Large intestine (tissue), 3 donors: ENCODE results near the gene PTPN13. TPM values are rescaled to one million over a fixed set of nuclear protein-coding genes. Genes with fewer than 3 reads are reported as not detected.

ENCODE experiments used
- DNase-seq, 2 donors: peaks; one replicate each; pipeline versions ENCODE4 v3.0.0 to v3.0.0-alpha.2; 2013
- H3K27ac ChIP-seq: one replicate; pipeline ENCODE4 v1.5.1; 2013; ENCODE audit warnings: low read length
- H3K27me3 ChIP-seq: 2 replicates; pipeline ENCODE4 v1.6.1; 2013; ENCODE audit warnings: low read length; ENCODE audit not compliant: control insufficient read depth, insufficient read depth
- H3K36me3 ChIP-seq: 2 replicates; pipeline ENCODE4 v1.6.1; 2013; ENCODE audit warnings: low read length; ENCODE audit not compliant: control insufficient read depth, insufficient read depth
- H3K4me1 ChIP-seq: one replicate; pipeline ENCODE4 v1.6.1; 2013; ENCODE audit warnings: low read length; ENCODE audit not compliant: control insufficient read depth, insufficient read depth
- H3K4me3 ChIP-seq: one replicate; pipeline ENCODE4 v1.5.1; 2013; ENCODE audit warnings: low read length
- H3K9me3 ChIP-seq: one replicate; pipeline ENCODE4 v1.6.1; 2013; ENCODE audit warnings: mild to moderate bottlenecking, low read depth, low read length, moderate library complexity; ENCODE audit not compliant: control insufficient read depth
- WGBS: methylation state at CpG from one replicate; pipeline ENCODE4 v1.1.5; 2013; ENCODE audit warnings: low lambda C conversion rate; ENCODE audit not compliant: insufficient coverage; 5-methylcytosine and 5-hydroxymethylcytosine counted together
- polyA plus RNA-seq: library from polyadenylated mRNA; unstranded; fragments of 120-200 nt; gene quantifications from one replicate; pipeline ENCODE4 v1.2.1, GENCODE V29; 2013

The PTPN13 gene
- polyA plus RNA-seq, 1 donor, result 6.1 TPM

GRCh38 chr4:86614865-86615264 lies 20.8 kb downstream of the PTPN13 start:
- Histone ChIP-seq H3K9me3 (no peaks in the 10 kb centered on the region), H3K27ac (no peak overlapping the region), H3K27me3 (no peaks in the 10 kb centered on the region), H3K36me3 (no peaks in the 10 kb centered on the region), H3K4me3 (no peak overlapping the region), H3K4me1 (no peaks in the 10 kb centered on the region)
- DNase-seq, result no peak
- WGBS, result 90% methylated on average over 3 of the region's 3 CpGs

- Histone ChIP-seq H3K4me3 (no peak overlapping the region), H3K36me3 (no peaks in the 10 kb centered on the region), H3K27me3 (no peaks in the 10 kb centered on the region), H3K9me3 (no peaks in the 10 kb centered on the region), H3K4me1 (no peaks in the 10 kb centered on the region), H3K27ac (no peak overlapping the region)
- DNase-seq, result no peak
- WGBS, result no CpG with 5 or more reads among the region's 1 CpG
Observed at GRCh38 chr4:86615501-86615900, 21.4 kb downstream of the PTPN13 start.

GRCh38 chr4:86619656-86620055 lies 25.5 kb downstream of the PTPN13 start:
- H3K27ac ChIP-seq, result no peak overlapping the region
- no peak for DNase-seq
- H3K9me3 ChIP-seq, result no peaks in the 10 kb centered on the region
- H3K27me3 ChIP-seq, result no peaks in the 10 kb centered on the region
- no peaks in the 10 kb centered on the region for H3K36me3 ChIP-seq
- H3K4me3 ChIP-seq, result no peak overlapping the region
- no peaks in the 10 kb centered on the region for H3K4me1 ChIP-seq

GRCh38 chr4:86621435-86621834 lies 27.3 kb downstream of the PTPN13 start:
- no peak overlapping the region for H3K27ac ChIP-seq
- WGBS, result 17% methylated on average over 1 of the region's 1 CpG

GRCh38 chr4:86626066-86626465 lies 32.0 kb downstream of the PTPN13 start:
- no peak for DNase-seq
- Histone ChIP-seq H3K36me3 (no peaks in the 10 kb centered on the region), H3K4me1 (no peaks in the 10 kb centered on the region), H3K27ac (no peak overlapping the region), H3K4me3 (no peak overlapping the region), H3K9me3 (no peaks in the 10 kb centered on the region), H3K27me3 (no peaks in the 10 kb centered on the region)

More at GRCh38 chr4:86621435-86621834, 27.3 kb downstream of the PTPN13 start:
- no peak for DNase-seq
- Histone ChIP-seq H3K4me3 (no peak overlapping the region), H3K4me1 (no peaks in the 10 kb centered on the region), H3K9me3 (no peaks in the 10 kb centered on the region), H3K36me3 (no peaks in the 10 kb centered on the region), H3K27me3 (no peaks in the 10 kb centered on the region)

DNA sequence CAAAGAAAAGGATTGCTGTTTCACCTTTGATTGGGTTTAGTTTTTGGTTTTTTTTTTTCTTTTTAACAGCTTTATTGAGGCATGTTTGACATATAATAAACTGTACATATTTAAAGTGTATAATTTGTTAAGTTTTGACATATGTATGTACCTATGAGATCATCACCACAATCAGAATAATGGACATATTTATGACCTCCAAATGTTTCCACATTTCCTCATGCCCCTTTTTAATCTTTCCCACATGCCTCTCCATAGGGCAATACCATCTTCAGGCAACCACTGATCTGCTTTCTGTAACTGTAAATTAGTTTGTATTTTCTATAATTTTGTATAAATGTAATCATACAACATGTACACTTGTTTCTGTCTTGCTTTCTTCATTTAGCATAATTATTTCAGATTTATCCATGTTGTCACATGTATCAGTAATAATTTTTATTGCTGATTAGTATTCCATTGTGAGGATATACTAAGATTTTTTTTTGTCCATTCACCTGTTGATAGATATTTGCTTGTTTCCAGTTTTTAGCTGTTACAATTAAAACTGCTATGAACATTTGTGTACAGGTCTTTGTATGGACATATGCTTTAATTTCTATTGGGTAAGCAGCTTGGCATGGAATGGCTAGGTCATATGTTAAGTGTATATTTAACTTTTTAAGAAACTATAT lies 33.5 kb downstream of the PTPN13 start:
- Histone ChIP-seq H3K36me3 (no peaks in the 10 kb centered on the region), H3K27ac (no peak overlapping the region), H3K9me3 (peaks cover 3% of the 10 kb centered on the region), H3K4me3 (no peak overlapping the region), H3K27me3 (no peaks in the 10 kb centered on the region), H3K4me1 (no peaks in the 10 kb centered on the region)
- DNase-seq, result no peak

GRCh38 chr4:86630629-86631028 lies 36.5 kb downstream of the PTPN13 start:
- no peak overlapping the region for H3K4me3 ChIP-seq
- H3K9me3 ChIP-seq, result peaks cover 3% of the 10 kb centered on the region
- no peak overlapping the region for H3K27ac ChIP-seq
- H3K4me1 ChIP-seq, result no peaks in the 10 kb centered on the region
- no peak for DNase-seq
- H3K27me3 ChIP-seq, result no peaks in the 10 kb centered on the region
- WGBS, result no CpG with 5 or more reads among the region's 1 CpG
- no peaks in the 10 kb centered on the region for H3K36me3 ChIP-seq

- no peak for DNase-seq
- WGBS, result 80% methylated on average over 1 of the region's 1 CpG
Observed at GRCh38 chr4:86631166-86631565, 37.1 kb downstream of the PTPN13 start.

GRCh38 chr4:86633854-86634253 lies 39.7 kb downstream of the PTPN13 start:
- H3K9me3 ChIP-seq, result peaks cover 3% of the 10 kb centered on the region
- no peak for DNase-seq
- peaks cover 4% of the 10 kb centered on the region for H3K36me3 ChIP-seq
- no peak overlapping the region for H3K27ac ChIP-seq
- H3K4me3 ChIP-seq, result no peak overlapping the region
- H3K27me3 ChIP-seq, result no peaks in the 10 kb centered on the region
- H3K4me1 ChIP-seq, result no peaks in the 10 kb centered on the region
- 81% methylated on average over 2 of the region's 2 CpGs for WGBS

More at GRCh38 chr4:86631166-86631565, 37.1 kb downstream of the PTPN13 start:
- Histone ChIP-seq H3K9me3 (peaks cover 3% of the 10 kb centered on the region), H3K27ac (no peak overlapping the region), H3K27me3 (no peaks in the 10 kb centered on the region), H3K4me1 (no peaks in the 10 kb centered on the region), H3K4me3 (no peak overlapping the region), H3K36me3 (peaks cover 3% of the 10 kb centered on the region)

DNA sequence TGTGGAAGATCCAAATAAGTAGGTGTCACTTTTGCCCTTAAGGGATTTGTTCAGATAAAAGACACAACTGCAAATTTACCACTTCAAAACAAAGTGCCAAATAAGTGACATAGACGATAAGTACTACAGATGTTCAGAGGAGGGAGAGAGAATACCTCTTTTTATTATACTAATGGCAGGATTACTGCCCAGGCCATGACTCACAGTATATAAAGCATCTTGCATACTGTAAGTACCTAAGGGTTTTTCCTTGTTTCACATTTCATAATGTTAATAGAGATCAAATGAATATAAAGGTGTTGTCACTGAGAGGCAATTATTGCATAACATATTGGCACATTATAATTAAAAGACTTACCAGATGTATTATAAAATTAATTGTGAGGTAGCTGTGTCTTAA lies 46.4 kb downstream of the PTPN13 start:
- Histone ChIP-seq H3K4me3 (no peak overlapping the region), H3K36me3 (peaks cover 6% of the 10 kb centered on the region), H3K27me3 (no peaks in the 10 kb centered on the region), H3K9me3 (no peaks in the 10 kb centered on the region), H3K27ac (no peak overlapping the region), H3K4me1 (no peaks in the 10 kb centered on the region)
- no peak for DNase-seq
- 71% methylated on average over 1 of the region's 1 CpG for WGBS

GRCh38 chr4:86641516-86642090 lies 47.5 kb downstream of the PTPN13 start:
- H3K27me3 ChIP-seq, result no peaks in the 10 kb centered on the region
- H3K36me3 ChIP-seq, result peaks cover 2% of the 10 kb centered on the region
- WGBS, result 100% methylated on average over 2 of the region's 3 CpGs
- no peaks in the 10 kb centered on the region for H3K9me3 ChIP-seq
- H3K4me1 ChIP-seq, result no peaks in the 10 kb centered on the region
- DNase-seq, result no peak
- no peak overlapping the region for H3K4me3 ChIP-seq
- no peak overlapping the region for H3K27ac ChIP-seq
